SH-SY5Y (cell line): Measurements from ENCODE around the gene ZWINT.

Experiments used
- GATA2 ChIP-seq: IDR thresholded peaks from 2 replicates; pipeline ENCODE4 v1.6.1; 2011; ENCODE audit warnings: mild to moderate bottlenecking, low read depth, low read length
- GATA3 ChIP-seq: IDR thresholded peaks from 2 replicates; pipeline ENCODE4 v1.6.1; 2011; ENCODE audit warnings: low read depth, mild to moderate bottlenecking, low read length, moderate library complexity

- TF ChIP-seq GATA3 (no peak), GATA2 (no peak)
Measured at GRCh38 chr10:56319386-56319785, 41.7 kb downstream of the ZWINT start.
